Tongue (tissue), 2 donors: ENCODE measurements around the gene BCL3. TPM values are rescaled to one million over a fixed set of nuclear protein-coding genes. Genes with fewer than 3 reads are reported as not detected.
A peak's percentile ranks its signal among the peaks of the same experiment; 100 is the strongest.
"Not testable (repeated sequence)": the region's sequence is repeated elsewhere in the genome, so short reads cannot be mapped to it uniquely, and the experiment has no call there.

Experiments used
- DNase-seq: peaks from one replicate; pipeline ENCODE4 v3.0.0-alpha.2; 2015
- total RNA-seq: library from RNA; depleted of rRNA; stranded (reverse); fragments of >200 nt; gene quantifications from one replicate; pipeline ENCODE4 v1.2.3, GENCODE V29; 2014

Gene BCL3
- total RNA-seq, 1 donor from 2014 or later: 8.4 TPM

DNA sequence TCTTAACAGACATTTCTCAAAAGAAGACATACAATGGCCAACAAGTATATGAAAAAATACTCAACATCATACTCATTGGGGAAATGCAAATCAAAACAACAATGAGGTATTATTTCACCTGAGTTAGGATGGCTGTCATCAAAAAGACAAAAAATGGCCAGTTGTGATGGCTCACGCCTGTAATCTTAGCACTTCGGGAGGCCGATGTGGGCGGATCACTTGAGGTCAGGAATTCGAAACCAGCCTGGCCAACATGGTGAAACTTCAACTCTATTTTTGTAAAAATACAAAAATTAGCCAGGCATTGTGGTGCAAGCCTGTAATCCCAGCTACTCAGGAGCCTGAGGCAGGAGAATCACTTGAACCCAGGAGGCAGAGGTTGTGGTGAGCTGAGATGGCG is 27.6 kb upstream of the BCL3 start:
- DNase-seq: no peak

GRCh38 chr19:44721369-44721768 is 27.1 kb upstream of the BCL3 start:
- DNase-seq: not testable (repeated sequence)

- no peak for DNase-seq
Observed at GRCh38 chr19:44722131-44723121, 26.1 kb upstream of the BCL3 start.

DNA sequence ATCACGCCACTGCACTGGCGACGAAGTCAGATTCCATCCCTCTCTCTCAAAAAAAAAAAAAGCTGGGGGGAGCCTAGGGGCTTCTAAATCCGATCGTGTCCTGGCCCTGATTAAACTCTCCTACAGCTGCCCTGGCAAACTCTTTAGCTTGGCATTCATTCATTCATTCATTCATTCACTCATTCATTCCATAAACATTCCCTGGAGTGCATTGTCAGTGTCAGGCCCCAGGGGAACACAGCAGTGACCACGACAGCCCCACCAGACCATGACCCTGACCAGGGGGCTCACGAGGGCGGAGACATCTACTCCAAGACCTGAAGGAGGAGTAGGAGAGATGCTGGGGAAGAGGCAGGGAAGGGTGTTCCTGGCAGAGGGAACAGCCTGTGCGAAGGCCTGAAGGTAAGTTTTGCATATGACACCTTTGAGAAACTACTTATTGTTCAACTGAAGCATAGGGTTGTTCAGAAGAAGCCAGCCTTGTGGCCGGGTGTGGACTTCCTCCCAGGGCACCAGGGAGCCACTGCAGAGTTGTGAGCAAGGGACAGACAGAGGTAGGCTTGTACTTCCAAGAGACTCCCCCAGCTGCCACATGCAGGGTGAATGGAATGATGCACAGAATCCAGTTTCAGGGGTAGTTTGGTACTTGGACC is 25.1 kb upstream of the BCL3 start:
- no peak for DNase-seq

GRCh38 chr19:44723952-44724319 is 24.6 kb upstream of the BCL3 start:
- peak; percentile 90 for DNase-seq

DNA sequence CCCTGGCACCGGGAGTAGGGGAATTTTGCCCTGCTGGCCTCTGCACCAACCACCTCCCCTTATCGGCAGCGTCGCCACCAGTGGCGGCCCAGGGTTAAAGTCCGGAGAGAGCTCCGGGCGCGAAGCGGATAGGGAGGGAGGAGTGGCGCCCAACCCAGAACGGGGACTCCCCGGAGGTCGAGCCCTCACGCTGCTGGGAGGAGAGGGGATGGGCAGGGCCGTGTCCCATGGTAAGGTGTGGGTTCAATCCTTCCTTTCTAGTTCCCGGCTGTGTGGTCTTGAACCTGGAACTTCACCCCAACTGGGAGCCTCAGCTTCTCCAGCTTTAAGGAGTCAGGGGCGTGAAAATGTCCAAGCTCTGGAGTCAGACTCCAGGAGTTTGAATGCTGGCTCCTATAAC is 23.3 kb upstream of the BCL3 start:
- no peak for DNase-seq

DNA sequence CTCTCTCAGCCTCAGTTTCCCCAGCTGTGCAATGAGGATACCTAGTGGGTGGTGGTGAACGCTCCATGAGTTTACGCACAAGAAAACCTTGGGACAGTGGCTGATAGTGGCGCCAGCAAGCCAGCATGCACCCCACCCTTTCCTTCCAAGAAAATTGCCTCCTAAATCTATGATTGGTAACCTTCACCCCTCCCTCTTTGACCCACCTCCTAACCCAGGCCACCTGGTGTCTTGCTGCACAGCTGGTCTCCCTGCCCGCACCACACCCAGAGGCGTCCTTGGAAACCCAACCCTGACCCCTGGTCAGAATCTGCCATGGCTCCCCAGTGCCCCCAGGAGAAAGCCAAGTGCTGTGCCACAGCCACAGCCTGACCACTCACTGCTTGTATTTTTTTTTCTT is 22.8 kb upstream of the BCL3 start:
- no peak for DNase-seq

DNA sequence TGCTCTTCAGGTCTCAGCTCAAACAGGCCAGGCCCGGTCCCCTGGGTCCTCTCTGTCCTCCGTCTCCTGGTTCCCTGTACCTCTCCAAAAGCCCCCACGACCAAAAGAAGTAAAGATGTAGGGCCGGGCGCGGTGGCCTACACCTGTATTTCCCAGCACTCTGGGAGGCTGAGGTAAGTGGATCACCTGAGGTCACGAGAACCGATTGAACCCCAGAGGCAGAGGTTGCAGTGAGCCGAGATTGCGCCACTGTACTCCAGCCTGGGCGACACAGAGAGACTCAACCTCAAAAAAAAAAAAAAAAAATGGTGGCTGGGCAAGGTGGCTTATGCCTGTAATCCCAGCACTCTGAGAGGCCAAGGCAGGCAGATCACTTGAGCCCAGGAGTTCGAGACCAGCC is 22.0 kb upstream of the BCL3 start:
- no peak for DNase-seq

DNA sequence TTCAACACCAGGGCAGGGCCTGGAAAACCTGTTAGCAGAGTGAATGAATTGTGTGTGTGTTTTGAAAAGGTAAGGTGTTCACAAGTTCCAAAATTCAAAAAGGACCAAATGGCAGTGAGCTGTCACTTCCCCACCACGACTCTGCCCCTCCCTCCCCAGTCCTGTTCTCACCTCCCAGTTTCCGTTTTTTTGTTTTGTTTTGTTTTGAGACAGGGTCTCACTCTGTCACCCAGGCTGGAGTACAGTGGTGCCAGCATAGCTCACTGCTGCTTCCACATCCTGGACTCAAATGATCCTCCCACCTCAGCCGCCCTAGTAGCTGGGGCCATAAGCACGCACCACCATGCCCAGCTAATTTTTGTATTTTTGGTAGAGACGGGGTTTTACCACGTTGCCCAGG is 20.3 kb upstream of the BCL3 start:
- no peak for DNase-seq

DNA sequence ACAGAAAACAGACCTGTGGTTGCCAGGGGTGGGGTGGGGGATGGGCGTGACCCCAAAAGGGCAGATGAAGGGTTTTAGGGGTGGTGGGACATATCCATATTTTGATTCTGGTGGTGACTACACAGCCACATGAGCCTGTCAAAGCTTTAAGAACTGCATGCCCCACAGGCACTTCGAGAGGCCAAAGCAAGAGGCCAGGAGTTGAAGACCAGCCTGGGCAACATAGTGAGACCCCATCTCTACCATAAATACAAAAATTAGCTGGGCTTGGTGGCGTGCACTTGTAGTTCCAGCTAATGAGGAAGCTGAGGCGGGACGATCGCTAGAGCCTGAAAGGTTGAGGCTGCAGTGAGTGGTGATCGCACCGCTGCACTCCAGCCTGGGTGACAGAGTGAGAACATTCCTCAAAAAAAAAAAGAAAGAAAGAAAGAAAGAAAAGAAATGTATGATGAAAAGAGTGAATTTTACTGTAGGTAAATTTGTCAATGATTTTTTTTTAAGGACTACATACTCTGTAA is 18.9 kb upstream of the BCL3 start:
- DNase-seq: no peak

- no peak for DNase-seq
Observed at GRCh38 chr19:44731081-44731480, 17.4 kb upstream of the BCL3 start.

GRCh38 chr19:44731622-44732021 is 16.9 kb upstream of the BCL3 start:
- DNase-seq: no peak

- DNase-seq: no peak
Observed at GRCh38 chr19:44732235-44733014, 16.1 kb upstream of the BCL3 start.

DNA sequence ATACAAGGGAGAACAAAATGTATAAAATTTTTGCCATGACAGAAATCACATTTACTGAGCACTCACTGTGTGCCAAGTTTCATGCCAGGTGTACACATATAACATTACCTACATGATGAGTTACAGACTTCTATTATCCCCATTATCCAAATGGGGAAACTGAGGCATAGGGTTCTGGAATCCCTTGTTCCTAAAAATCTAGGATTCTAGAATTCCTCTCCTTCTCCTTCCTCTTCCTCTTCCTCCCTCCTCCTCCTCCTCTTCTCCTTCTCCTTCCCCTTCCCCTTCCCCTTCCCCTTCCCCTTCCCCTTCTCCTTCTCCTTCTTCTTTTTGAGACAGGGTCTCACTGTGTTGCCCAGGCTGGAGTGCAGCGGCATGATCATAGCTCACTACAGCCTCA is 14.2 kb upstream of the BCL3 start:
- no peak for DNase-seq

DNA sequence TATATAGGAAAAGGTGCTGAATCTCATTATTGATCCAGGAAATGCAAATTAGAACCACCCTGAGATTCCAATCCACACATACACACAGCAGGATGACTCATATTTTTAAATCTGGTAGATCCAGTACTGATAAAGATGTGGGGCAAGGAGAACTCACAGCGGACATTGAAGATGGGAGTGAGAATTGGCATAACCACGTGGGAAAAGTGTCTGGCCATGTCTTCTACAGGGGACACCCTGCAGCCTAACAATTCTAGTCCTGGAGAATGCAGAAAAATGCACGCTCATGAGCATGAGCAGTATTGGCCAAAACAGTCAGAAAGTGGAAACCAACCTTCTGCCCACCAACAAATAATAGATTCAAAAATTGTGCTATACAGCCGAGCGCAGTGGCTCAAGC is 13.5 kb upstream of the BCL3 start:
- DNase-seq: no peak

DNA sequence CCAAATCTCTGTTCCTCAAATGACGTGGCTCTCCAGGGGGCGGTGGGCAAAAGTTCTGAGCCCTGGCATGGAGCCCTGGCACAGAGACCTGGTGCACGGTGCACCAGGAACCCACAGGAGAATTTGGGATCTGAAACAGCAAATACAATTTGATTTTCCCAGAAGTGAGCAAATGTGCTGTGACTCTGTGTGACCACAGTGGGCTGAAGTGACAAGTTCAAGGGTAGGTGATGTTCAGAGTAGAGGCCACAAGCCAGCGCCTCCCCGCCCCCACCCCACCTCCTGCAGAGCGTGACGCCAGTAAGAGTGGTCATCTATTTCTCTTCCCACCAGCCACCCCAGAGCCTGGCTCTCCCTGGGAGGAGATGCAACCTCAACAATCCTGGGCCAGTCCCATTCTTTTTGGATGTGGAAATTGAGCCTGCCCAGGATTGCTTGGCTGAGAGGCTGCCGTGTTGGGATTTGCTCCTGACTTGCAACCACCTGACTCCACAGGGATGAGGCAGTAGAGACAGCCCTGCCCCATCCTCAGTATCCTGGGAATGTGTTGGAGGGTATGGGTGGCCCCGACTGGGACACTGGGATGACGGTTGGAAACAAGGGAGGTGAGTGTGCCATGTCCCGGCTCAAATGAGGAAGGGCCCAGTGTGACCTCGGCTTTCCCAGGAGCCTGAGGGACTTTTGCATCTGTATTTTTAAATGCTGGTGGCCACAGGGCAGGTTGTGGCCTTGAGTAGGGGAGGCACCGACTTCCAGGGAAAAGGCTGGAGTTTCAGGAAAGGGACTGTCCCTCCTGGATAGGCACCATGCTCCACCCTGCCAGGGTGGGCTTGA is 11.1 kb upstream of the BCL3 start:
- no peak for DNase-seq

- no peak for DNase-seq
Observed at GRCh38 chr19:44738136-44738535, 10.4 kb upstream of the BCL3 start.

DNA sequence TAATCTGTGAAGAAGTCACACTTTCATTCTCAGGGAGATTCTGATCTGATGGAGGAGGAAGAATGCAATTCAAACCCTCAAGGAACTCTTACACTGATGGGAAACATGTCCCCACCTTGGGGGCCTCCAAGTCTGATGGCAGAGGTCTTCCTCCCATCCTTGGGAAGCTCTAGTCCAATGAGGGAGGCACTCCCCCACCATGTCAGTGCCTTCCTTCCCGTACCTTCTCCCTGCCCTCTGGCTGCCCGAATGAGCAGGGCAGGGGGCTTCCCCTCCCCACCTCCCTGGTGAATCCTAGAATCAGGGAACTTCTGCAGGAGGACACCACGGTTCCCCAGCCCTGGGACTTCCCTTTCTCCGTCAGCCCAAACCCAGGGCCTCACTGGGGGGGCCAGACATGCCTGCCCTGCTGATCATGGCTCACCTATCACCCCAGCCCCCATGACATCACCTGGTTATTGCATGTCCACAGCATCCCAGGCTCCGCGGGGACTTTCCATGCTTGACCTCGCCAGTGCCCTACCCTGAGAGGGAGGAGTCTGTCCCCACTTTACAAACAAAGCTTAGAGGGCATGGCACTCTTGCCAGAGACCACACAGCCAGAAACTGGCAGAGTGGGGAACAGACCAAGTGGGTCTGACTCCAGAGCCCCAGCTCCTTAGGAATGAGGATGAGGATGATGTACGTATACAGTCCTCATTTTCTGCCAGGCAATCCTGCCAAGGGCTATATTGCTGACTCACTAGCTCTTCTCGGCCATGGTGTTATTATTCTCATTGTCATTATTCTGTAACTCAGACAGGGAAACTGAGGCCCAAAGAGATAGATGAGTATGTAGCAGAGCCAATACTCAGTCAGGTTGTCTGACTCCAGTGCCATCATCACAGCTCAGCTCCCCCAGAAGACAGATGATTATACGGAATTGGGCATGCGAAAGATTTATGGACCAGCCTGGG is 9.6 kb upstream of the BCL3 start:
- no peak for DNase-seq

DNA sequence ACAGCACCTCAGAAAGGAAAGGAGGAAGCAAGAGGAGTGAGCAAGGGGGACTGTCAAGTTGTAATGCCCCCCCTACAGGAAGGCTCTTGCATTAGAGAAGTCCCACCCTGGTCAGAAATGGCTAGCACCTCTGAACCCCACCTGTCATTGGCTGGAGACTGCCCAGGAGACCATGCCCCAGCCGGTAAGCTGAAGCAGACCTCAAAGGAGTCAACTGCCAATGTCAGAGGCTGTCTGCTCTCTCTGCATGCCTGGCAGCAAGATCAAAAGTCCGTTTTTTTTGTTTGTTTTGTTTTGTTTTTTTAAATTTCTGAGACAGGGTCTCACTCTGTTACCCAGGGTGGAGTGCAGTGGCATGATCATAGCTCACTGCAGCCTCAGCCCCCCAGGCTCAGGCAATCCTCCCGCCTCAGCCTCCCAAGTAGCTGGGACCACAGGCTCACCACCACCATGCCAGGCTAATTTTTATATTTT is 8.1 kb upstream of the BCL3 start:
- DNase-seq: no peak

- DNase-seq: peak; percentile 54
Observed at GRCh38 chr19:44741258-44741731, 7.2 kb upstream of the BCL3 start.
